GM19468 (cell line): ENCODE results near the gene MED23.

Source experiments
- ATAC-seq: cut with Tn5 transposase; IDR thresholded peaks from one replicate; pipeline ENCODE4 v1.9.1; 2021; ENCODE audit warnings: mild to moderate bottlenecking, moderate library complexity, moderate number of reproducible peaks; ENCODE audit not compliant: unreplicated experiment; ENCODE audit errors: extremely low read depth

Gene MED23

GRCh38 chr6:131627724-131628682 is at the start of gene MED23:
Gene MED23 (minus strand): TSS chr6:131628242. CDS start chr6:131628049, 193 bp downstream.
- ATAC-seq, result peak; percentile 98

DNA sequence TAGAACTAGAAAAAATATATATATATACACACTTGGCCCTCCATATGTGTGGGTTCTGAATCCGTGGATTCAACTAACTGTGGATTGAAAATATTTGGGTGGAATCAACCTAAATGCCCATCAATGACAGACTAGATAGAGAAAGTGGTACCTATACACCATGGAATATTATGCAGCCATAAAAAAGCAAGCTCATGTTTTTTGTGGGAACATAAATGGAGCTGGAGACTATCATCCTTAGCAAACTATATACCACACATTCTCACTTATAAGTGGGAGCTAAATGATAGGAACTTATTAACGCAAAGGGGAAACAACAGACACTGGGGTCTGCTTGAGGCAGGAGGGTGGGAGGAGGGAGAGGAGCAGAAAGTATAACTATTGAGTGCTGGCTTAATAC is 45.1 kb upstream of the MED23 start:
- no peak for ATAC-seq

GRCh38 chr6:131669891-131670290 is 41.8 kb upstream of the MED23 start:
- ATAC-seq, result no peak

- no peak for ATAC-seq
These were observed 35.6 kb upstream of the MED23 start for GRCh38 chr6:131663578-131664165.

DNA sequence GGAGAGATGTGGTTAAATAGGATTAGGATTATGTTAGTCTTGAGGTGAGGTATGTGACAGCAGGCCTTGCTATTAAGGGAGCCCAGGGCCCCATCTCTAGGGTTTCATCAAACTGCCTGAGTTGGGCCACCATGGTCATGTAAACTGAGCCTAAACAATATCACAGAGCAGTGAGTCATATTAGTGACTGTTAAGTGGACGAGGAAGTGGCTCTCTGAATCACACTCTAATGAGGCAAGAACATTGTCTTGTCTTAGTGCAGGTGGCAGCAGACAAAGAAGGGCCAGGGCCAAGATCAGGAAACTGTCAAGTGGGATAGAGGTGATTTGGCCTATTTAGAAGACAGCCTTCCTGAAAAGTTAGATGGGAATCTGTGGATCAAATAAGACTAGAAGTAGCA is 32.2 kb upstream of the MED23 start:
- ATAC-seq, result no peak

DNA sequence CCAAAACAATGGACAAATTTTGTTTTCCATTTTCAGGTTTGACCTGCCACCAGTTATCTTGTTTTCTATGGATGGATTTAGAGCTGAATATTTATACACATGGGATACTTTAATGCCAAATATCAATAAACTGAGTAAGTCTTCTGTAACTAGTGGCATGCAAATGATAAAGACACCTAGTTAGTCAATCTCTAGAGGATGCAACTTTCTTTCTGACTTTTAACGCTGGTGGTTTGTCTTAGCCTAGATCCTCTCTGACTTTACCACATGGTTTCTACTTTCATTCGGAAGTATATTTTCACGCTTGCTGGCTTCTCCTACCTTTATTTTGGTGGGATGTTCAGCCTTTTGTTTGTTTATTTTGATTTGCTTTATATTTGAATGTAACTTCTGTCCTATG is 30.2 kb upstream of the MED23 start:
- ATAC-seq, result no peak

DNA sequence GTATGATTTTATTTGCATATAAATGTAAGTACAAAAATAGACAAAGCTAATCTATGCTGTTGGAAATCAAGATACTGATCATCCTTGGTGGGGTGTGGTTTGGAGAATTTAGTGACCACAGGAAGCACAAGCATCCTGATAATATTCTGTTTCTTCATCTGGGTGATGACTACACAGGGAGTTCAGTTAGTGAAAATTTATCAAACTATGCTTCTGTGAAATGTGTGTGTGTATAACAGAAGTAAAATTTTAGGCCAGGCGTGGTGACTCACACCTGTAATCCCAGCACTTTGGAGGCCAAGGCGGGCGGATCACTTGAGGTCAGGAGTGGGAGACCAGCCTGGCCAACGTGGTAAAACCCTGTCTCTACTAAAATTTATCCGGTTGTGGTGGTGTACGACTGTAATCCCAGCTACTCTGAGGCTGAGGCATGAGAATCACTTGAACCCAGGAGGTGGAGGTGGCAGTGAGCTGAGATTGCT is 29.6 kb upstream of the MED23 start:
- no peak for ATAC-seq

- ATAC-seq, result no peak
These were observed 29.2 kb upstream of the MED23 start for GRCh38 chr6:131657222-131657621.

- ATAC-seq, result no peak
These were observed 28.6 kb upstream of the MED23 start for GRCh38 chr6:131656667-131657066.

GRCh38 chr6:131655951-131656350 is 27.9 kb upstream of the MED23 start:
- no peak for ATAC-seq

- no peak for ATAC-seq
These were observed 27.3 kb upstream of the MED23 start for GRCh38 chr6:131655387-131655786.

DNA sequence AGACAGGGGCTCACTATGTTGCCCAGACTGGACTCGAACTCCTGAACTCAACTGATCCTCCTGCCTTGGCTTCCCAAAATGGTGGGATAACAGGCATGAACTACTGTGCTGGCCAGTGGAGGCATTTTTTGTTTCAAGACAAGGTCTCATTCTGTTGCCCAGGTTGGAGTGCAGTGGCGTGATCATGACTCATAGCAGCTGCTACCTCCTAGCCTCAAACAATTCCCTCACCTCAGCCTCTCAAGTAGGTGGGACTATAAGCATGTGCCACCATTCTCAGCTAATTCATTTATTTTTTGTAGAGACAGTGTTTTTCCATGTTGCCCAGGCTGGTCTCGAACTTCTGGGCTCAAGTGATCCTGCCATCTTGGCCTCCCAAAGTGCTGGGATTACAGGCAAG is 26.3 kb upstream of the MED23 start:
- ATAC-seq, result no peak

DNA sequence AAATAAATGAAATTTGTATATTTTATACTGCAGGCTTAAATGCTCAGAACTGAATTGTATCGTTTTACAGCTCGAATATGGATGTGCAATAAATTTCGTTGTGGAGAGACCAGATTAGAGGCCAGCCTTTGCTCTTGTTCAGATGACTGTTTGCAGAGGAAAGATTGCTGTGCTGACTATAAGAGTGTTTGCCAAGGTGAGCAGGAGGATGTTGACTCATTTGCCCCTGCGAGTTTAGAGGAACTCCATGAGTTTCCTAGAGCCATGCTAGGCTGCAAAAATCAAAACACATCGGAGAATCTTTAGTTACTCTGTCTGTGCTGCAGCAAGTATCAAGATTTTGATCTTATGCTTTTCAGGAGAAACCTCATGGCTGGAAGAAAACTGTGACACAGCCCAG is 24.4 kb upstream of the MED23 start:
- ATAC-seq, result no peak

DNA sequence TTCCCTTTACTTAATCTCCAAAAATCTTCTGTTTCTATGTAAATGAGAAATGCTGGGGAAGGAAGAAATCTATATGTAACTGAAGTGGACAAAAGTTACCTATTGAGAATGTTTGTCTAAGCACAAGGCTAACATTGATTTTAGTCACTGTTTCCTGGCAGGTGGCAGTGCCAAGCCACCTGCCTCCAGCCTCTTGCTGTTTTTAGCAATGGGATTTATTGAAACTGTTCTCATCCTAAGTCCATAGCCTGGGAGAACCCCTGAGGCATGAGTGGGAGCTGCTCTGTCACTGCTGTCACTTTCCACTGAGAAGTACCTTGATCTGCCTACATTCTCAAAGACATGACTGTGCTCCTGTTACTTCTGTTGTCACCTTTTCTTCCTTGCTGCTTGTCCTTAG is 23.7 kb upstream of the MED23 start:
- no peak for ATAC-seq

DNA sequence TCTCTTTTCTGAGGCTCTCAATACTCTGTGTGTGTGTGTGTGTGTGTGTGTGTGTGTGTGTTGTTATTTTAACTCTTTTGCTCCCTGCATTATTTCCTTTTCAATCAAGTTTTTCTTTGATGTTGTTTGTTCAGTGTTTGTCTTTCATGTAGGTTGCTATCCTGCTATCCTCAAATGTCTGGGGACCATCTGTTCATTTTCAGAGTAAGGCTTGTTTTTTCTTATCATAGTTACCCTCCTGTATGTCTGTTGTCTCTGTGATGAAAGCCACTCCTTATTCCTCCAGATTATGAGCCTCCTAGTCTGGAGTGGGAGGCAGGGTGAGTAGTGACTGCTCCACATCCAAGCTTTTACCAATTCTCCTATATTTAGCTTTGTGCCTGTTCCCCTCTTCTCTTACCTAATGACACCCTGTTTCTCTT is 18.2 kb upstream of the MED23 start:
- no peak for ATAC-seq

GRCh38 chr6:131645846-131646245 is 17.8 kb upstream of the MED23 start:
- ATAC-seq, result no peak

DNA sequence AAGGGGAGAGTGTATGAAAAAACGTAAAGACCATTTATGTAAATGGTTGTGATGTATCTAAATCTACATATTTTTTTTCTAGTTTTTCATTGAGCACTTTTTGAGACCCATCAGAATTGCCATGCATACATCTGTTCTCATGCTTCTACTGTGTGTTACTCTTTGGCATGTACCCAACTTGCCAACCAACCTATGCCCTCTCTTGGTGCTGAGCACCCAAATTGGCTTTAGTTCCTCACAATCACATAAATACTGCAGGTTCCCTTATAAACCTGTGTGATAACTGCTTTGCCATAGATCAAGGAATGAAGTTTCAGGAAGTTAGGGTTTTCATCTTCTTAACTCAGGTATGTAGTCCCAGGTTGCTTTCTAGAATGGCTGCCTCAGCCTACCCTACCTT is 16.9 kb upstream of the MED23 start:
- no peak for ATAC-seq

DNA sequence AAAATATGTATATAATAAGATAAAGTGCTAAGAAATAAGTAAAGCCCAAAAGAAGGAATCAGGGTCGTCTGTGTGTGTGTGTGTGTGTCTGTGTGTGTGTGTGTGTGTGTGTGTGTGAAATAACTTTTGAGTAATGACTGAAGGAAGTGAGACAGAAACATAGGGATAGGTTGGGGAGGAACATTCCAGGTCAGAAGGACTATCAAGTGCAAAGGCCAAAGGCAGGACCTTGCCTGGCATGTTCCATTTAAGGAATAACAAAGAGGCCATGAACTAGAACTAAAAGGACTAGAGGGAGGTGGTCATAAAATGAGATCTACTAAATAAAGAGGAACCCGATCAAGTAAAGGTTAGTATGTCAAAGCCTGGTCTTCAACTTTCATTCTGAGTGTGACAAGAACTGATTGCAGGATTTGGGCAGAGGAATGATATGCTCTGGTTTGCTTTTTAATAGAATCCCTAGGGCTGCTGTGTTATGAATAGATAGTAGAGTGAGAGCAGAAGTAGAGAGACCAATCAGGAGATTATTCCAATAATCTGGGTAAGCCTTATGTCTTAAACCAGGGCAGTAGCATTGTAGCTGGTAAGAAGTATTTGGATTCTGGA is 15.9 kb upstream of the MED23 start:
- ATAC-seq, result no peak

- ATAC-seq, result no peak
These were observed 15.1 kb upstream of the MED23 start for GRCh38 chr6:131642987-131643611.

- ATAC-seq, result no peak
These were observed 14.5 kb upstream of the MED23 start for GRCh38 chr6:131642565-131642964.

GRCh38 chr6:131641554-131641953 is 13.5 kb upstream of the MED23 start:
- ATAC-seq, result no peak
